HG02610 (cell line): ENCODE measurements around the gene HSFX2.
"Not testable (repeated sequence)": the region's sequence is repeated elsewhere in the genome, so short reads cannot be mapped to it uniquely, and the experiment has no call there.

ENCODE experiments used
- ATAC-seq: cut with Tn5 transposase; IDR thresholded peaks from one replicate; pipeline ENCODE4 v1.9.1; 2021; ENCODE audit warnings: mild to moderate bottlenecking, moderate library complexity; ENCODE audit not compliant: unreplicated experiment

HSFX2 gene

DNA sequence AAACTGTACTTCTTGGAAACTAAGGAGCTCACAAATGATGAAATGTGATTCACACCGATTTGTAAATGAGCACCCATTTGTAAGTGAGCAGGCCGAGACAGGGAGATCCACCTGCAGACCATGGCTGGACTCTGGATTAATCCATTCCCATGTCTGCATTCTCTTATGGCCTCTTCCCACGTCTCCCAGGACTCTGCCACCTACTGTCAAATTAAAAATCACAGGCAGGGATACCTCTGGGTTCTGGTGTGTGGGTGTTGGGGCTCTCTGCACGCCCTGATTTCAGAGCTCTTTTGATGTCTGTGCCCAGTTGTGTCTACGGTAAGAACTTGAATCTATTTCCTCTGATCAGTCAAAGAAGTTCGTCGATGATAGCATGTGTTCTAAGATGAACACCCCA lies 4.1 kb downstream of the HSFX2 start:
- not testable (repeated sequence) for ATAC-seq

DNA sequence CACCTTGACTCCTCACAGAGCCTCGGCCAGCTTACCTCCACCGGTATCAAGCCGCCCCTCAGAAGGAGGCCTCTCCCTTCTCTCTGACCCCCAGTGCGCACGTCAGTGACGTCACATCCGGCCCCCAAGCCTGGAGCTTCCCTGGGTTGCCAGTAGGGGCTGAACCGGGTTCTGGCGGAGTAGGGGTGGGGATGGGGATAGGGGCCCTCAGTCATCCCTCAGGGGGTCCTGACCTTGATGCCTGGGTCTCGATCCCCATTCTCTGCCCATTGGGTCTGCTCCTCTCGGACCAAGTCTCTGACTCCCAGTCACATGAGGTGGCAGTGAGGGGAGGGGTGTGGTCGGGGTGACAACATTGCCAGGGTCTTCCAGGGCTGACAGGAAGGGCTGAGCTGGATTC lies 7.8 kb downstream of the HSFX2 start, which contains the start of gene MAGEA9B:
TSS of gene MAGEA9B (minus strand) at position 101 of the 400 bp plus-strand sequence. CDS start 4,280 bp downstream, outside the sequence.
- ATAC-seq = not testable (repeated sequence)

DNA sequence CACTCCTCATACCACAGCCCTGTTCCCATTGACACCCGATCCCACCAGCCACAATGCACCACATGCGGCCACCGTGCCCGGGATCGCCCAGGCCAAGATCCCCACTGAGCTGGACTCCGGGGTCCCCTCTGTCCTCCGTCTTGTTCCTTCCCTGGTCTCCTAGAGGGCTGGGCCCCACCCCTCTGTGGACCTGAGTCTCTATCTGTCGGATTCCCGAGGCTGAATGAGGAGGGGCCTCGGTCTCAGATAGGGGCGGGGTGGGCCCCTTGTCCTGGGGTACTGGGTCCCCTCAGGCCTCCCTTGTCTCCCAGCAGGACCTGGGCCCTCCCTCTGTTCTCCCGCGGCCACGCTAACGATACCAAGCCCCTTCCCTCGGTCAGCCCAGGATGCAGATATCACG lies 9.5 kb downstream of the HSFX2 start:
- not testable (repeated sequence) for ATAC-seq

DNA sequence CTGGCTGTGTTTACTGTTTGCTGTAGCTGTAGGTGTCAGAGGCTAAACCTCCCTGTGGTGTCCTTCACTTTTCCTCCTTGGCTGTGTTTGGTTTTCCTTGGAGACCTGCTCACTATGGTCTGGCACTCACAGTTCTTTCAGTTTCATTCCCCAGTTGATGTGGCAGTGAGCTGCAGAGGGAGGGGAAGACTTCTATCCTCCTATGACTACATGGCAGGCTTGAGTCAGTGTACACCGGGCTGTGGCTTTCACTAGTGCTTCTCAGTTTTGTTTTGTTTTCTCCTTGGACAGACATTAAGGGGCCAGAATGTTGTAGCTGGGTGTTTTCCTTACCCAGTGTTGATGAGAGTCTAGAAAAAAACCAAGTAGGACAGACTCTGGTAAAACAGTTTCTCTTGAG lies 21.7 kb downstream of the HSFX2 start:
- ATAC-seq = peak; percentile 100

DNA sequence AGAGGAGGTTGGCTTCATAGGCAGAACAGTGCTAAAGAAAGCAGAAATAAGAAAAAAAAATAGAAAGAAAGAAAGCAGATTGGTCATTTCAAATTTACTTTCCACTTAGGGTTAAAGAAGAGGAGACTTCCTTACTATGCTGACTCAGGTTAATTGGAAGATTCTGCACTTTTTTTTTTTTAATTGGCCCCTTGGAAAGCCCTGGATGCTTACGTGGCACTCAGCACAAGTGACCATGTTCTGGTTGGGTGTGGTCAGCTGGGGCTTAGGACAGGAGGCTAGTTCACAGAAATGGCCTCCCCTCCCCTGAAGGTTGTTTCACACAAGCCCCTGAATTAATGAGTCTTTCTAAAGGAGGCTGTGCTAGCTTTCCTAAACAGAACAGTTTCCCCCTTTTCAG lies 22.4 kb downstream of the HSFX2 start:
- ATAC-seq = no peak

DNA sequence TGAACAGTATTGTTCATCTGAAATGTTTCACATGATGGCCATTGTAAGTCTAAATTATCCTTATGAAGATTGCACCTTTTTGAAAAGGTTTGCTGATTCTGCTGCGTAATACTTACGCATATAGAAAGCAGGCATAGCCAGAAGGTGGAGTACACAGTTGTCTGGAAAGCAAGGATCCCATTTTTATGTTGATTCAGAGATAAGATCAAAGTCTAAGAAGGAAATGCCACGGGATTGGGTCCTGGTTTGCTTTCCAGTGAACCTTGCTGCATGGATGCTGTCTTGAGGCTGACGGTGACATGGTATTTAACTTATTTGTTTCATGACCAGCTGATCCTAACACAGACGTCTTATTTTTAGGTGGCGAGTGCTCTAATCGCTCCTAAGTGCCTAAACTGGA lies 23.3 kb downstream of the HSFX2 start:
- no peak for ATAC-seq

DNA sequence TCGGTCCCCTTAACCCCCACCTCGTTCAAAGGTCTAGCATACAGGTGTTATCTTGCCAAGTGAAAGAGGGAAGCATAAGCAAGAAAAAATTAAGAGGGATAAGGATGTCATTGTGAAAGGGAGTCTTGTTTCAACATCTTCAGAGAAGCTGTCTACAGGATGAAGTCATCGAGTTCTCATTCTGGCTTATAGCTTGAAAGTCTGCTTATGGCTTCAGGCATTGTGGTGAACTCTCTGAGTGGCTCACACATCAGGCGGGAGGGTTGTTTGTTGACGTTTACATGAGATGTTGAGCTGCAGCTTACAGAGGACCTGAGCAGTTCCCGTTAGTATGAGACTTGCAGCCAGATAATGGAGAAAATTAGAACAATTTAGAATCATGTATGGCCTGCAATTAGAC lies 24.4 kb downstream of the HSFX2 start:
- no peak for ATAC-seq

DNA sequence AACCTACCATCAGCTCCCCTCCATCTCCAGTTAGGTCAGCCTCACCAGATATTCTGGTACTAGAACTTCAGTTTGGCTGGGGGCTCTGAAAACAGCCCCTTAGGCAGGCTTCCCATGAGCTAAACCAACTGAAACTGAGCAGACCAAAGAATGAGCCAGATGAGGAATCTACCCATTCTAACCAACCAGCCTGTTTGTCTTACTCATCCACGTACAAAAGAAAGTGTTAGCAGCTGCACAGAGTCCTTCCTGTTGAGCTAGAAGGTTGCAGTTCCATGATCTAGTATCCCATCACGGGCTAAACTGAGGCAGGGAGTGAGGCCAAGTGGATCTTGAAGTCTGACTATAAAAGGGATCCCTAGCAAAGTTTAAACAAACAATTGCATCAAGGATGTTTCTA lies 25.3 kb downstream of the HSFX2 start:
- ATAC-seq = peak; percentile 31

DNA sequence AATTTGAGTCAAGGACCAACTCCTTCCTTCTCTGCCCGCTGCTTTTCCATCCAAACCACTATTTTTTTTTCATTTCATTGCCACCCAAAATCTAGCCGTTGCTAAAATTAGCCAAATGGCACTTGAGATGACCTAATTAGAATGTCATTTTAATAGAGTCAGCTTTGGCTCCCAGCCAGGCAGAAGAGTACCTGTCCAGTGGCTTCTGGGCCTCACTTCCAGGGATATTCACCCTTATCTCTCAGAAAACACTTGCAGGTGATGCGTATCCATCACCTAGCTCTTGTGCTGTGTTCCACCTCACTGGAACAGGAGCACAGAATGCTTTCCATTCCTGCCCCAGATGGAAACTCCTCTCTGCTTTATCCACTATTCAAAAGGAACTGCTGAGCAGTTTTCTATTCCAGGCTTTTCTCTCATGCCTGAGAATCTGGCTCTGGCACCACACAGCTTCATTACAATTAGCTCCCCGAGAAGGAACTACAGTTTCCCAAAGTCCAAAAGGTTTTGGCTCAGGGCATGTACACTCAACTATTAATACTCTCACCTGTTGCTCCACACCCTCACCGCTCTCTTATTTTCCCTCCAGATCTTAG lies 26.3 kb downstream of the HSFX2 start:
- no peak for ATAC-seq

DNA sequence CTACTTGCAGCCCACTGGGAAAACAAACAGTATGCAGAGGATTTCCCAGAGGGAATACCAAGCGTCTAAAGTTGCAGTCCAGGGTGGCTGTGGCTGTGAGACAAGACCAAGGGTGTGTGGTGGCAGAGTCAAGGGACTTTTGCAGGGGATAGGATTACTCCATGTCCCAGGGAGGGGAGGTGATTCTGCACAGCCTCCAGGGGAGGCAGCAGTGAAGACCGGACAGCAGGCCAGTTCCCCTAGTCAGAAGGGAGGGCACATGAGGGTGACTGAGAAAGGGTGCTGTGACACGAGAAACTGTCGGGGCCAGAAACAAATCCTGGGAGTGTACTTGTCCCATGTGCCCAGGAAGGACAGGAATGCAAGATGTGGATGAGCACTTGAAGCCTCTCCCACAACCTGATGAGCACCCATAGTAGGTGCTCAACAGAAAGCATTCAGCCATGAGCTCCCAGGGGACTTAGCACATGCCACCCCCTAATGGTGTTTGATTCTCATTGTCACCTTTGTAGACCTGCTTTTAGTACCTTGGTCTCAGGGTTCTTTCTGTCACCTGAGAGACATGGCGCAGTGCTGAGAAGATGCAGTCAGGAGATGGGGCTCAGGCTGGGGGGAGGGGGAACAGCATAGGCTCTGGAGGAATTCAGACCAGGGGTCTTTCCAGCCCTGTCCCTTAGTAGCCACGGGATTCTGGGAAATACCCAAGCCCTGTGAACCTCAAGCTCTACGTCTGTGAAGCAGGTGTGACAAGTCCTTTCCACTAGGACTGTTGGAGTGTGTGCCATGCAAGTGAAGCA lies 27.3 kb downstream of the HSFX2 start:
- no peak for ATAC-seq

DNA sequence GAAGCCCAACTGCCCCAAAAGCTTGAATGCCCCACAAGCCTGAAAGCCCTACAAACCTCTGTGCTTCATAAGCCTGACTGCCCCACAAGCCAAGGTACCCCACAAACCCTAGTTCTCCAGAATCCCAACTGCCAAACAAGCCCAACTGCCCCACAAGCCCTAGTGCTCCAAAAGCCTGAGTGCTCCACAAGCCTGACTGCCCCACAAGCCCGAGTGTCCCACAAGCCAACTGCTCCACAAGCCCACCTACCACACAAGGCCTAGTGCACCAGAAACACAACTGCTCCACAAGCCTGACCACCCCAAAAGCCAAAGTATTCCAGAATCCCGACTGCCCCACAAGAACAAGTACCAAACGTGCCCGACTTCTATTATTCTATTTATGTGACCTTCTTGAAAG lies 31.8 kb downstream of the HSFX2 start:
- no peak for ATAC-seq

DNA sequence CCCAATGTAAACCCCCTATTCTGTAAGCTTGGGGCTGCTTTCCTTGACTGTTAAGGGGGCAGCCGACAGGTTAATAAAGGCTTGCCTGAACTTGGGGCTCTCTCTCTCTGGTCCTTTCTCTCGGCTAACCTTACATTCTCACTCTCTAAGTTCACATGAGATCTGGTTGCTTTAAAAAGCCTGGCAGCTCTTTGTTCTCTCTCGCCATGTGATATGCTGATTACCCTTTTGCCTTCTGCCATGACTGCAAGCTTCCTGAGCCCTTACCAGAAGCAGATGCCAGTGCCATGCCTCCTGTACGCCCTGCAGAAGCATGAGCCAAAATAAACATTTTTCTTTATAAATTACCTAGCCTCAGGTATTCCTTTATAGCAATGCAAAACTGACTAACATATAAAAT lies 39.9 kb downstream of the HSFX2 start:
- ATAC-seq = not testable (repeated sequence)

DNA sequence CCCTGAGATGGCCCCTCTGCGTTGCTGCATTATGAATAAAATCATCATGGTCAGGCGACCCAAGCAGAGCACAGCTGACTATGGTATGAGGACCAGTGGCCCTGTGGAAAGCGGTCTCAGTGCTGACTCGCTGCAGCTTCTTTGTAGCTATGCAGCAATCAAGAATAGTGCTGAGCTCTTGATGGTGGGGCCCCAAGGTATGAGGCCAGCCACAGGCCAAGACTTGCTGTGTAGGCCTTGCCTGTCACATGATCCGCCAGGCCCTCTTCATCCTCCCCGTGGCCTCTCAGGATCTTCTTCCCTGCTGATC lies 43.2 kb downstream of the HSFX2 start:
- not testable (repeated sequence) for ATAC-seq

DNA sequence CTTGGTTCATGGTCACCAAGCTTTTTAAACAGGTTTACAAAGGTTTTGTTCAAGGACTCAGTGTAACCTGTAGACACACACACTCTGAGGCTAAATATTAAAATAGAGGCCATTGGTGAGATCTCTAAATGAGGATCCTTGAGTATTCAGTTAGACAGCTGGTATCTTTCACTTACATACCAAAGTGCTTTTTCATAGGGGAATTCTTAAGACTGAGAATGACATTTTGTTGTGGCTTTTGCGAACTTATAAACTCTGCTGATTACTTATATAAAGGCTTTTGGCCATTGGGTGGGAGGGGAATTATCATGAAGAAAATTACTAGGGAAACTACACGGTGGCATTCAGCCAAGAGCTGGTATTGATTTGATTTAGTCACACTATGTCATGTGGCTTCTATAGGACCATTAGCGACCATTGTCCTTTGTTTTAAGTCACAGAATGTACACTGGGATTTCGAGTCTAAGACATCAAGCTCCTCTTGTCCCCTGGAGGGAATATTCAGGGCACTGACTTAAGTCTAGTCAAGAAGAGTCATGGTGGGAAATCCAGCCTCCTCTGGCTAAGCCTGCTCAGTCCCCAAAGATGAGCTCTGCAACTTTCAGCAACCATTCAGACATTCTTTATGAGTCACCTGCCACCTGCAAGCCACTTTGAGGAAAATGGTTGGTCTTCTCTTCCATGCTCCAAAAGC lies 43.7 kb downstream of the HSFX2 start:
- peak; percentile 70 for ATAC-seq

DNA sequence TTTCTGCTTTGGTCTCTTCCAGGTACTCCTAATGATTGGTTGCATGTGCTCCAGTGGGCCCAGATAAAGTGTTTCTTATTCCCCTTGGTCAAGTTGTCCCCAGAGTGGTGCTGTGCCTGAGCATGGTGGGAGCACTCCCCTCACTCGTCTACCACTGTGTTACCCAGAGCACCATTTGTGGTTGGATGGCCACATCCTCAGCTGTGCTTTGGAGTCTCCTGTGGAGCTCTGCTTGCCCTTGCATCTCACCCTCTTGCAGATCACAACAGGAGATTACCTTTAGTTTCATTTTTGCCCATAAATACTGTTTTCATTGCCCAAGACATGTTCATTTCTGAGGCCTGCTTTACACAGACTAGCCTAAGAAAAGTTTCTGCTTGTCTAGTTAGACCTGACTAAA lies 44.7 kb downstream of the HSFX2 start:
- ATAC-seq = not testable (repeated sequence)

DNA sequence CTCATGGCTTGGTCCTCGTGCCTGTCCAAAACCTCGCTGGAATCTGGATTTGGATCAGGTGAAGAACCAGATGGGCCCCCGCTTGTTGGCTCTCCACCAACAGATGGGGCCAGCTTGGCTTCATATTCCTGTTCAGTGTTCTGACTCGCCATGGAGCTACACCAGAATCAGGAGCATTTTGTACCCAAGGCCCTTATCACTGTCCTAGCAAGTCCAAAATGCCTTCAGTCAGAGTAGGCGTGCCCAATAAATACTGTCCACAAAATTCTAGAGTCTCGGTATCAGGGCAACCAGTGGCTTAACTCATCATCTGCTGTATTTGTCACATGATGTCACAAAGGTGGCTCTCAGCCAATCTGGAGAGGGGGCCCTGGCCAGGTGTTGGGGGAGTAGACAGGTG lies 45.4 kb downstream of the HSFX2 start, which contains the start of gene HSFX3:
TSS of gene HSFX3 (minus strand) at position 224 of the 400 bp plus-strand sequence. CDS start at position 152, 72 bp downstream.
- ATAC-seq = not testable (repeated sequence)

DNA sequence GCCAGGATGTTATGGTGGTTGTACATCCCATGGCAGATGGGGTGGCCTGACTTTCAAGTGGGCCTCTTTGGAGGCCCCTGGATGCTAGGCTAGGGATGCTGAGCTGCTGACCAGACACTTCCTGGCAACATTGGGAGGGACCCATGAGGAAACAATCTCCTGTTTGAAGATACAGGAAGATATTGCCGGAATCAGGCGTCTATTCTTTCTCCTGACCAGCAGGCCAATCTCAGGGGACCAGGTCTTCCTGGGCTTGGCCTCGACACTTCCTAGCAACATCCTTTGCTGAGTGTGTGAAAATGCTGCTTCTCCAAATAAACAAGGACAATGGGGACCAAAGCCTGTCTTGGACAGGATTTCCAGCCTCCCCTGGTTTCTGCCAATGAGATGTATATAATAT lies 47.3 kb downstream of the HSFX2 start:
- ATAC-seq = not testable (repeated sequence)

DNA sequence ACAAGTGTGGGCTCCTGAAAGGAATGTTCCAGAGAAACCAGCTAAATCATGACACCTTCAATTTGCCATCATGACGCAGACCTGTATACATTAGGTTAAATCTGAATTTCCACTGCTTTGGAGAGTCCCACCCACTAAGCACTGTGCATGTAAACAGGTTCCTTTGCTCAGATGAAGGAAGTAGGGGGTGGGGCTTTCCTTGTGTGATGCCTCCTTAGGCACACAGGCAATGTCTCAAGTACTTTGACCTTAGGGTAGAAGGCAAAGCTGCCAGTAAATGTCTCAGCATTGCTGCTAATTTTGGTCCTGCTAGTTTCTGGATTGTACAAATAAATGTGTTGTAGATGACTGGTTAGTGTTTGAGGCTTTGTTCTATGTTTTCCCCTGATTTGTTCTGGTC lies 48.2 kb downstream of the HSFX2 start:
- not testable (repeated sequence) for ATAC-seq

DNA sequence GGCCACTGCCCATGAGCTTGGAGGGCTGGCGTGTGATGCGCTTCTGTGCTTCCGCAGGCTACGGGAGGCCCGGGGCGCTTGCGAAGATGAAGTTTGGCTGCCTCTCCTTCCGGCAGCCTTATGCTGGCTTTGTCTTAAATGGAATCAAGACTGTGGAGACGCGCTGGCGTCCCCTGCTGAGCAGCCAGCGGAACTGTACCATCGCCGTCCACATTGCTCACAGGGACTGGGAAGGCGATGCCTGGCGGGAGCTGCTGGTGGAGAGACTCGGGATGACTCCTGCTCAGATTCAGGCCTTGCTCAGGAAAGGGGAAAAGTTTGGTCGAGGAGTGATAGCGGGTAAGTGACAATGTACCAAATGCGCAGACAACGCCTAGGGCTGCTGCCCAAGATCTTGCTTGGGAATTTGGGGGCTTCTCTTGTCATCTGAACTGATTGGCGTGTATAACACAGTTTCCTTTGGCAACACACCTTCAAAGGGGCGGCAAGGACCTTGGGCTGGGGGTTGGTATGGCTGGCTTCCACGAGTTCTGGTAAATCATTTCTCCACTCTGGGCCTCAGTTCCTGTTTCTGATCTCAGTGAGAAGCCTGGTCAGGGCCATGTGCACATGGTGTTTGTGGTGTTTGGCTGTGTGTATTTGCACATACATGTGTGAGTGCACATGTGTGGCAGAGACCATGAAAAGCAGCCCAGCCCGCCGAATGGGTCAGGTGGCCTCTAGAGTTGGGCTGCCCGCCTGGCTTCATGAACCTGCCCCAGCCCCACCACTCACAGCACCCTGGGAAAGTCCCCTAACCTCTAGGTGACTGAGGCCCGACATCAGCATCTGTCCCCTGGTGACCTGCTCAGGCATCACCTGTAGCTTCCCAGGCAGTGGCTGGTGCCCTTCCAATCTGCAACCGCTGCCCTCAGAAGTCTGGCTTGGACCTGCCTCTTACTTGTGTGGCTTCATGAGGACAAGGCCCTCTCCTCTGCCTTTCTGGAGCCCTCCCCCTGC lies 49.3 kb downstream of the HSFX2 start:
- not testable (repeated sequence) for ATAC-seq
